Transverse colon (tissue), 4 donors: ENCODE results near the gene AIMP2.

Experiments
- EP300 ChIP-seq: sonication (generic); formaldehyde crosslinking; IDR thresholded peaks from one replicate; pipeline ENCODE4 v1.6.1; 2017; ENCODE audit warnings: antibody characterized with exemption, low read depth
- POLR2A ChIP-seq: fragments of 450-650 bp; IDR thresholded peaks from one replicate; pipeline ENCODE4 v1.6.1; 2016; ENCODE audit warnings: antibody characterized with exemption, mild to moderate bottlenecking, moderate library complexity
- POLR2AphosphoS5 ChIP-seq, 3 donors: sonication (generic); formaldehyde crosslinking; IDR thresholded peaks; one replicate each; pipeline ENCODE4 v1.6.1; 2016; ENCODE audit warnings: antibody characterized with exemption in 3 of 3
- TF ChIP-seq, protein P1 (sequence below), 5 experiments: fragments of 200-600 bp in 3 of 5; fragments of 450-650 bp in 2 of 5; sonication (generic) in 3 of 5; IDR thresholded peaks; 1 replicate in 2 of 5; 2 replicates in 3 of 5; pipeline ENCODE4 v1.5.1; 2016 to 2017; ENCODE audit warnings: antibody characterized with exemption in 5 of 5, inconsistent platforms in 3 of 5, mild to moderate bottlenecking in 2 of 5, moderate library complexity in 1 of 5

- TF ChIP-seq, protein P1, sequence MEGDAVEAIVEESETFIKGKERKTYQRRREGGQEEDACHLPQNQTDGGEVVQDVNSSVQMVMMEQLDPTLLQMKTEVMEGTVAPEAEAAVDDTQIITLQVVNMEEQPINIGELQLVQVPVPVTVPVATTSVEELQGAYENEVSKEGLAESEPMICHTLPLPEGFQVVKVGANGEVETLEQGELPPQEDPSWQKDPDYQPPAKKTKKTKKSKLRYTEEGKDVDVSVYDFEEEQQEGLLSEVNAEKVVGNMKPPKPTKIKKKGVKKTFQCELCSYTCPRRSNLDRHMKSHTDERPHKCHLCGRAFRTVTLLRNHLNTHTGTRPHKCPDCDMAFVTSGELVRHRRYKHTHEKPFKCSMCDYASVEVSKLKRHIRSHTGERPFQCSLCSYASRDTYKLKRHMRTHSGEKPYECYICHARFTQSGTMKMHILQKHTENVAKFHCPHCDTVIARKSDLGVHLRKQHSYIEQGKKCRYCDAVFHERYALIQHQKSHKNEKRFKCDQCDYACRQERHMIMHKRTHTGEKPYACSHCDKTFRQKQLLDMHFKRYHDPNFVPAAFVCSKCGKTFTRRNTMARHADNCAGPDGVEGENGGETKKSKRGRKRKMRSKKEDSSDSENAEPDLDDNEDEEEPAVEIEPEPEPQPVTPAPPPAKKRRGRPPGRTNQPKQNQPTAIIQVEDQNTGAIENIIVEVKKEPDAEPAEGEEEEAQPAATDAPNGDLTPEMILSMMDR (IDR thresholded peaks at IDR 0.05), result no peak
- TF ChIP-seq POLR2A (no peak), POLR2AphosphoS5 (IDR thresholded peaks at IDR 0.05) (no peak), EP300 (no peak)
Observed at GRCh38 chr7:6030988-6031387, 21.9 kb downstream of the AIMP2 start, which contains the start of gene ANKRD61.
